Body of pancreas (tissue), 4 donors: ENCODE results near the gene ZNF394.

Experiments
- CTCF ChIP-seq, 7 experiments: fragments of 450-650 bp in 4 of 7; fragments of 200-600 bp in 3 of 7; sonication (generic) in 3 of 7; IDR thresholded peaks; one replicate each; pipeline ENCODE4 v1.5.1; 2016 to 2019; ENCODE audit warnings: antibody characterized with exemption in 7 of 7
- POLR2A ChIP-seq, 3 donors: fragments of 450-650 bp; IDR thresholded peaks; one replicate each; pipeline ENCODE4 v1.6.1; 2016; ENCODE audit warnings: antibody characterized with exemption in 3 of 3, mild to moderate bottlenecking in 2 of 3

- no peak for TF ChIP-seq CTCF (IDR thresholded peaks at IDR 0.05)
- no peak for TF ChIP-seq POLR2A (IDR thresholded peaks at IDR 0.05)
Measured at GRCh38 chr7:99456288-99456687, 43.8 kb downstream of the ZNF394 start.
